GM12865 (cell line): ENCODE results near the gene ZGLP1.
A peak's percentile ranks its signal among the peaks of the same experiment; 100 is the strongest.

ENCODE experiments used
- DNase-seq: peaks from one replicate; pipeline ENCODE4 v3.0.0; 2010; ENCODE audit warnings: low read depth
- H3K4me3 ChIP-seq: 2 replicates; pipeline ENCODE4 v1.5.1; 2011; ENCODE audit warnings: mild to moderate bottlenecking, low read depth, low read length, control low read depth
- CTCF ChIP-seq: IDR thresholded peaks from 2 replicates; pipeline ENCODE4 v1.5.1; 2011; ENCODE audit warnings: low read length, control low read depth, low read depth, inconsistent platforms; ENCODE audit not compliant: insufficient read depth; ENCODE audit errors: missing control alignments

Gene ZGLP1

DNA sequence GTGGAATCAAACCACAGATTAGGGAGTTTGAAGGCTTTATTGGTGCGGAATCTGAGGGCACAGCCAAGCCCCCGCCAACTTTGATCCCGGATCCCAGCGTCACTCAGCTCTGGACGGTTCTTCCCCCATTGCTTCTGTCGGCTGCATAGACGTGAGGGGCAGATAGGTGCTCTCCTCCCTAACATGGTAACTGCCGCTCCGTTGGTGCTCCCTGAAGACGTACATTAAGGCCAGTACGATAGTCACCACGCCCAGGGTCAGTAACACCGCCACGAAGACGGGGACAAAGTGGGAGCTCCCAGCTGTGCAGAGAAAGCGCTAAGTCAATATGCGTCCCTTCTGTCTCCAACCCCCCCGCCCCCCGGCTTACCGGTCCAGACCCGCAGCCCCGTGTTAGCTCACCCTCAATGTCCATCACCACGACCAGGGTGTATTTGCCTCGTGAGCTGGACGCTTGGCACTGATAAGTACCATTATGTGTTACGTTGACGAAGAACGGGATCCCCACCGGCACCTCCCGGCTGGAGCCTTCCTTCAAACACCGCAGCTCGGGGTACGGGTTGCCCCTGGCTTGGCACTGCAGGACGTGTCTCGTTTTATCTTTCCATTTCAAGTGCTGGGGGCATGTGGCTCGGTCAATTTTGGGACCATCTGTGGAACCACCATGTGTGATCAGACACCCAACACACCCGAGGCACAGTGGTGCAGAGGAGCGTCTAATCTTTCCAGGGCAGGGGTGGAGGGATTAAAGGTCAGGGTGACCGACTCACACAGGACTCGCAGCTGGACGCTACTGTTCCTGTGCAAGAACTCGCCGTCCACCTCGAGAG, 24.4 kb upstream of the ZGLP1 start:
- DNase-seq: no peak
- peak overlapping the region; percentile 75 for H3K4me3 ChIP-seq
- TF ChIP-seq CTCF: no peak

DNA sequence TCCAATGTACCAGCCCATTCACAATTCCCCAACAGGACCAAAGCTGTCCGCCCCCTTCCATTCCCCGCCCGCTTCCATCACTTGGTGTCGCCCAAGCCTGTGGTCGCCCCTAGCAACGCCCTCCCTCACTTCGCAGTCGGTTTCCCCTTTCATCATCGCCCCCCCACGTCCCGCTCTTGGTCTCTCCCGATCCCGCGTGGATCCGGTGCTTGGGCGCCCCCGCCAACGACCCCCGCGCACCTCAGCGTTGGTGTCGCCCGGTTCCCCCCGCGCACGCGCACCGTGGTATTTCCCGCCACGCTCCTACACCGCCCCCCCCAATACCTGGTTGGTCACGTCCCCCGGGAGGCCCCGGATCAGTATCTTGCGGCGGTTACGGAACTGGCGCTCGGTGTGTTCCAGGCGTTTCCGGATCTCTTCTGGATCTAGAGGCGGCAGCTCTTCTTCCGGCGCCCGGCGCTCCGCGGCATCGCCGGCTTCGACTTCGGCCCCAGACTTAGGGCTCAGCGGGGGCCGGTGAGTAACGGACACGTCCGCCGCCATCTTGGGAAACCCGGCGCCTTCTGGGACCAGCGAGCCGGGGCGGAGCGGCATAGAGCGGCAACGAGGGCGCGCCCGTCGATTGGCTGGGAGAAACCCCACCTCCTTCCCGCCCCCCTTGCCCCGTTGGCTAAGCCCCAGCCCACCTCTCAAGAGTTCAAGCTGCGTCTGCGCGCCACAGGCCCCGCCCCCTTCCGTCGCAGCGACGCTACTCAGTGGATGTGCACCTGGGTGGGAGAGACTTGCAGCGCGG, 23.5 kb upstream of the ZGLP1 start, which contains the start of gene RAVER1:
Gene RAVER1 (minus strand): TSS at position 565 of the 793 bp plus-strand sequence. CDS start 22 bp downstream, at position 543.
- no peak for TF ChIP-seq CTCF
- DNase-seq: peak; percentile 99
- peak within 1 kb of the TSS; percentile 75 for H3K4me3 ChIP-seq

- DNase-seq: no peak
- no peak for TF ChIP-seq CTCF
- H3K4me3 ChIP-seq: peak overlapping the region; percentile 75
Measured at GRCh38 chr19:10332158-10332964, 22.7 kb upstream of the ZGLP1 start.

- DNase-seq: no peak
- TF ChIP-seq CTCF: no peak
- no peak overlapping the region for H3K4me3 ChIP-seq
Measured at GRCh38 chr19:10329555-10329954, 19.9 kb upstream of the ZGLP1 start.

GRCh38 chr19:10328558-10329429, 19.2 kb upstream of the ZGLP1 start:
- no peak for DNase-seq
- no peak for TF ChIP-seq CTCF
- no peak overlapping the region for H3K4me3 ChIP-seq

DNA sequence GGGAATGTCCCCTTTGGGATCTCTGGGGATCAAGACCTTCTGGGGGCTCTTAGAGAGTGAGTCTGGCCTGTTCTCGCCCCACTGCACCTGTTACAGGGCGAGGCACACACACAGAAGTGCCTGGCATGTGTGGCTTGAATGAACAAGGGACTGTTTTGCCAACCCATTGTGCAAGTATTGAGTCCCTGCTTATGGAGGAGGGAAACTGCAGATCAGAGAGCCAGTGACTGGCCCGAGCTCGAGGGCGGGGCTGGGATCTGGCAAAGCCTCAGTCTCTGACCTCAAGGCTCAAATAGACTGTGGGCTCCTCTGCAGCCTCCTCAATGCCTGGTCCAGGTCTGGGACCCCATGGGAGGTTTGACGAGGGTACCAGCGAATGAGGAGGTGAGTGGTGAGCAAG, 18.2 kb upstream of the ZGLP1 start:
- no peak for TF ChIP-seq CTCF

More for the DNA sequence above, 18.2 kb upstream of the ZGLP1 start:
- DNase-seq: no peak
- H3K4me3 ChIP-seq: no peak overlapping the region
